Psoas muscle (tissue), 8 donors: Measurements from ENCODE around the gene A4GALT. TPM values are rescaled to one million over a fixed set of nuclear protein-coding genes. Genes with fewer than 3 reads are reported as not detected.

Experiments
- ATAC-seq, 4 donors: fragments of 200-7000 bp; cut with Tn5 transposase; one replicate each; pipeline ENCODE4 v1.9.1; 2020; ENCODE audit warnings: moderate library complexity in 3 of 4, mild to moderate bottlenecking in 2 of 4
- DNase-seq, 2 donors: peaks; one replicate each; pipeline ENCODE4 v3.0.0-alpha.2; 2020
- H3K27ac ChIP-seq: fragments of 200-600 bp; one replicate; pipeline ENCODE4 v1.8.0; 2022
- H3K27me3 ChIP-seq, 3 donors: fragments of 200-600 bp in 1 of 3; one replicate each; pipeline versions ENCODE4 v1.6.1 to v1.8.0; 2013 to 2022; ENCODE audit warnings: low read length in 2 of 3, mild to moderate bottlenecking in 2 of 3, moderate library complexity in 1 of 3; ENCODE audit not compliant: insufficient read depth in 3 of 3
- H3K36me3 ChIP-seq, 2 donors: fragments of 200-600 bp in 1 of 2; one replicate each; pipeline versions ENCODE4 v1.6.1 to v1.8.0; 2013 to 2022; ENCODE audit warnings: low read depth in 1 of 2, mild to moderate bottlenecking in 1 of 2, moderate library complexity in 1 of 2; ENCODE audit not compliant: insufficient read depth in 1 of 2
- H3K4me1 ChIP-seq: fragments of 200-600 bp; one replicate; pipeline ENCODE4 v1.8.0; 2022
- H3K4me3 ChIP-seq: fragments of 200-600 bp; one replicate; pipeline ENCODE4 v1.8.0; 2022; ENCODE audit warnings: mild to moderate bottlenecking
- H3K9me3 ChIP-seq: fragments of 200-600 bp; one replicate; pipeline ENCODE4 v1.8.0; 2022
- WGBS, 3 donors: extraction: QIAGEN DNeasy Blood & Tissue Kit; methylation state at CpG; one replicate each; pipeline versions ENCODE4 v1.1.6 to v1.1.7; 2013; 5-methylcytosine and 5-hydroxymethylcytosine counted together
- intact Hi-C, 2 donors: fragments of 100-400 bp; cut with DNase I; formaldehyde crosslinking; loops; one replicate each; pipeline versions ENCODE4 v1.11.0 to v1.14.2; 2022
- polyA plus RNA-seq, 3 donors: library from polyadenylated mRNA; stranded (reverse); fragments of 200-250 nt; gene quantifications; one replicate each; pipeline ENCODE4 v1.2.3, GENCODE V29; 2013
- total RNA-seq, 4 donors: library from RNA; stranded (reverse); fragmentation: NEBNext Ultra II Directional in 2 of 4; extraction: Animal tissue kit (Norgen Biotek cat#: 25700) in 2 of 4; gene quantifications; one replicate each; pipeline versions ENCODE4 v1.2.1 to v1.2.4, GENCODE V29; 2021 to 2023
- TF ChIP-seq, protein P1 (sequence below): fragments of 200-600 bp; IDR thresholded peaks from one replicate; pipeline ENCODE4 v1.8.0; 2022; ENCODE audit warnings: antibody characterized with exemption
- donor health status: healthy with polysubstance abuse.
- donor health status: DM: no; HTN: no; CAD: no; lungs with moderate emphysema.
- donor health status: Bipolar disorder and iron deficiency.
- donor health status: healthy.
- donor health status: DM: yes; HTN: yes; CAD: no.
- donor health status: DM: no; HTN: no; CAD: no.
- donor health status: DM: no; HTN: no; CAD: no.
- donor health status: DM: yes; HTN: yes; CAD: no.

Gene A4GALT
- total and polyA plus RNA-seq, 7 donors, result 6.5 to 28.8 (median 15.2) TPM

DNA sequence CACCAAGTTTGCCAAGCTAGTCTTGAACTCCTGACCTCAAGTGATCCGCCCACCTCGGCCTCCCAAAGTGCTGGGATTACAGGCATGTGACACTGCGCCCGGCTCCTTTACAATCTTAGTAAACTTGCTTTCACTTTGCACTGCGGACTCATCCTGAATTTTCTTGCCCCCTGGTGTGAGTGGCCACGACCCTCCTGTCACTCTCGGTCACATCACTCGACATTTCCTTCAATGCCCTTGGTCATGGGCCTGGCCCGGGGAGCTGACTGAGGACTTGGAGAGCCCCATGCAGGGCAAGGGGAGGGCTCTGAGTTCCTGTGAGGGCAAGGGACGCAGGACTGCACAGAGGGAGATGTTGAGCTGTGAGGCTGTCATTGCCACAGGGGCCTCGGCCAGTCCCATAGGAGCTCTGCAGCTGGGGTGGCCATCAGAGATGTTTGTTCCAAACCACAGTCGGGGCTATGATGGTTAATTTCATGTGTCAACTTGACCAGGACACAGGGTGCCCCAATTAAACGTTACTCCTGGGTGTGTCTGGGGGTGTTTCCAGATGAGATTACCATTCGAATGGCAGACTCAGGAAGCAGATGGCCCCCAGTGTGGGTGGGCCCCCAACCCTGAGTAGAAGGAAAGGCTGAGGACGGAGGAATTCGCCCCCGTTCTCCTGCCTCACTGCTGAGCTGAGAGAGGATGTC, 21.2 kb downstream of the A4GALT start:
- Histone ChIP-seq H3K4me1 (peaks cover 64% of the 10 kb centered on the region), H3K9me3 (no peaks in the 10 kb centered on the region), H3K27ac (peak overlapping the region; percentile 90), H3K36me3 (peaks cover 0 to 7% of the 10 kb centered on the region in 2 donors), H3K27me3 (no peaks in the 10 kb centered on the region), H3K4me3 (no peak overlapping the region)
- intact Hi-C loops, result loop anchor here in 1 of 2 donors (5.0 kb wide), 2 partner anchors 52 to 82 kb away; partner anchors contain the start of gene CYB5R3
- no peak for ATAC-seq
- peak in 1 of 2 donors; percentile 49 for DNase-seq
- TF ChIP-seq, protein P1, sequence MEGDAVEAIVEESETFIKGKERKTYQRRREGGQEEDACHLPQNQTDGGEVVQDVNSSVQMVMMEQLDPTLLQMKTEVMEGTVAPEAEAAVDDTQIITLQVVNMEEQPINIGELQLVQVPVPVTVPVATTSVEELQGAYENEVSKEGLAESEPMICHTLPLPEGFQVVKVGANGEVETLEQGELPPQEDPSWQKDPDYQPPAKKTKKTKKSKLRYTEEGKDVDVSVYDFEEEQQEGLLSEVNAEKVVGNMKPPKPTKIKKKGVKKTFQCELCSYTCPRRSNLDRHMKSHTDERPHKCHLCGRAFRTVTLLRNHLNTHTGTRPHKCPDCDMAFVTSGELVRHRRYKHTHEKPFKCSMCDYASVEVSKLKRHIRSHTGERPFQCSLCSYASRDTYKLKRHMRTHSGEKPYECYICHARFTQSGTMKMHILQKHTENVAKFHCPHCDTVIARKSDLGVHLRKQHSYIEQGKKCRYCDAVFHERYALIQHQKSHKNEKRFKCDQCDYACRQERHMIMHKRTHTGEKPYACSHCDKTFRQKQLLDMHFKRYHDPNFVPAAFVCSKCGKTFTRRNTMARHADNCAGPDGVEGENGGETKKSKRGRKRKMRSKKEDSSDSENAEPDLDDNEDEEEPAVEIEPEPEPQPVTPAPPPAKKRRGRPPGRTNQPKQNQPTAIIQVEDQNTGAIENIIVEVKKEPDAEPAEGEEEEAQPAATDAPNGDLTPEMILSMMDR, result no peak
- WGBS, 3 donors, result 47 to 70% (median 56%) methylated on average over 17 of the region's 17 CpGs

DNA sequence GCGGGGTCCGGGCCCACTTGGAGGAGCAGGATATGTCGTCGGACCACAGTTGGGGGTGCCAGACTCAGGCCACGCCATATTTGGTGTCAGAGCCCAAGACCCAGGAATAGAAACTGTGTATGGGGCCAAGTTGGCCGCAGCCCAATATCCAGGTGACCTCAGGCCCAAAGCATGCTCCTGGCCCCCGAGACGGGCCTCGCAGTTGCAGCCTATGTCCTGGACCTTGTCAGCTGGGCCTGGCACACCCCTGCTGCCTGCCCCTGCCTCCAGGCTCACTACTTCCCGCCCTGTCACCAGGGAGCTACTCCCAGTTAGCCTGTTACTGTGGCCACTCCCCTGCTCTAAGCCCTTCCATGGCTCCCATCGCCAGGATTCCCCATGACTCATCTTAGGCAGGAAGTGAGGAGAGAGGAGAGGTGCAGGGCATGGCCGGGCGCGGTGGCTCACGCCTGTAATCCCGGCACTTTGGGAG, 23.1 kb downstream of the A4GALT start:
- Histone ChIP-seq H3K27me3 (no peaks in the 10 kb centered on the region), H3K4me3 (no peak overlapping the region), H3K9me3 (no peaks in the 10 kb centered on the region), H3K4me1 (peaks cover 66% of the 10 kb centered on the region), H3K36me3 (peaks cover 0 to 14% of the 10 kb centered on the region in 2 donors), H3K27ac (peak overlapping the region; percentile 90)
- intact Hi-C loops, result loop anchor here in 1 of 2 donors (5.0 kb wide), 2 partner anchors 50 to 80 kb away; partner anchors contain the start of gene CYB5R3
- 15 to 19% (median 15%) methylated on average over 14 to 16 of the region's 16 CpGs for WGBS, 3 donors
- peak; percentile 91 to 97 for DNase-seq
- TF ChIP-seq, protein P1, result no peak
- ATAC-seq, result peak; percentile 85 to 88 (median 86)

DNA sequence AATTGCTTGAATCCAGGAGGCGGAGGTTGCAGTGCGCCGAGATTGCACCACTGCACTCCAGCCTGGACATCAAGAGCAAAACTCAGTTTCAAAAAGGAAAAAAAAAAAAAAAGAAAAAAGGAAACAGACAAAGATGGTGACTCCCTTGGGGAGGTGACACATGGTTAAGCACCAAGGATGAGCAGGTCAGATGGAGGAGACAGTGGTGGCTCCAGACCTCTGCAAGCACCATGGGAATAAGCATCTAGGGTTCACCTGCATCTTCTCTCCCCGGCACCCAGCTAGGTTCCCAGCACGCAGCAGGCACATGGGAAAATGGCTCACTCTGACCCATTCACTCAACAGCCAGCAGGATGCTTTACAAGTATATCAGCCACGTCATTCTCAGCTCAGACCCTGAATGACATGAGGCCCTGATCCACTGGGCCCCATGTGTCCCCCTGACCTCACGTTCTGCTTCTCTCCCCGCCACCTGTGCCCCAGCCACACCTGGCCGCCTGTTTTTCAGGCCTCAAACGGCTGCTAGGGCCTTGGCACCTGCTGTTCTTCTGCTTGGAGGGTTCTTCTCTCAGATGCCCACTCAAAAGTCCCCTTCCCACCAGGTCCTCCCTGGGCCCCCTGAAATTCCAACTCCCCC, 24.2 kb downstream of the A4GALT start:
- H3K27me3 ChIP-seq, result no peaks in the 10 kb centered on the region
- H3K36me3 ChIP-seq, result peaks cover 0 to 14% of the 10 kb centered on the region in 2 donors
- TF ChIP-seq, protein P1, result no peak
- peaks cover 61% of the 10 kb centered on the region for H3K4me1 ChIP-seq
- no peak overlapping the region for H3K4me3 ChIP-seq
- H3K9me3 ChIP-seq, result no peaks in the 10 kb centered on the region
- intact Hi-C loops, result loop anchor here in 1 of 2 donors (5.0 kb wide), 2 partner anchors 49 to 79 kb away; partner anchors contain the start of gene CYB5R3
- ATAC-seq (no peak), DNase-seq (peak in 1 of 2 donors; percentile 53)
- peak overlapping the region; percentile 90 for H3K27ac ChIP-seq
- 79 to 89% (median 84%) methylated on average over 10 of the region's 10 CpGs for WGBS, 3 donors

DNA sequence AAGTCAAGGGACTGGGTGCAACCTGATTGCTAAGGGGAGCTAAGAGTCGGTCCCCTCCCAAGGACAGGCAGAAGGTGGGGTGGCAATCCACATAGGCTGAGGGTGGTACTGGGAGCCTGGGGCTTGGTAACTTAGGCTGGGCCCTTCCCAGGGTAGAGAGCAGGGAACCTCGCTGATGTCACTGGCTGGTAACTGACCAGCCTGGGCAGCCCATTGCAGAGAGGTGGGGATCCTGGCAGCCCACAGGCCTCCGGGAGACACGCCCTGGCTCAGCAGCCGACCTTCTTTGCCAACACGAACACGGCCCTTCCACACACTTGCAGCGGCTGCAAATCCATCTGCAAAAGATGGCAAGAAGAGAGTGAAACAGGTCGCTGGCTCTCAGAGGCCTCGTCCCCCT, 25.4 kb downstream of the A4GALT start:
- intact Hi-C loops, result loop anchor here in 1 of 2 donors (5.0 kb wide), 2 partner anchors 48 to 78 kb away; partner anchors contain the start of gene CYB5R3
- Histone ChIP-seq H3K27ac (peak overlapping the region; percentile 90), H3K9me3 (no peaks in the 10 kb centered on the region), H3K4me3 (no peak overlapping the region), H3K36me3 (peaks cover 0 to 14% of the 10 kb centered on the region in 2 donors), H3K4me1 (peaks cover 65% of the 10 kb centered on the region), H3K27me3 (no peaks in the 10 kb centered on the region)
- DNase-seq (peak; percentile 61 to 87), ATAC-seq (peak in 3 of 4 donors; percentile 41 to 54 (median 53))
- 27 to 40% (median 27%) methylated on average over 10 of the region's 10 CpGs for WGBS, 3 donors
- TF ChIP-seq, protein P1, result no peak
